Fibroblast of the aortic adventitia (primary cell): Measurements from ENCODE around the gene MCM5. TPM values are rescaled to one million over a fixed set of nuclear protein-coding genes. Genes with fewer than 3 reads are reported as not detected.
"Not testable (repeated sequence)": the region's sequence is repeated elsewhere in the genome, so short reads cannot be mapped to it uniquely, and the experiment has no call there.

Experiments
- DNase-seq: peaks from one replicate; pipeline ENCODE4 v3.0.0-alpha.2; 2010; ENCODE audit warnings: low read depth
- H3K4me3 ChIP-seq: 2 replicates; pipeline ENCODE4 v1.5.1; 2011; ENCODE audit warnings: low read depth, mild to moderate bottlenecking, control low read depth, low read length, moderate library complexity
- total RNA-seq: library from RNA; depleted of rRNA; stranded (reverse); fragments of >200 nt; gene quantifications from 2 replicates; pipeline ENCODE4 v1.2.3, GENCODE V29; 2012; ENCODE audit warnings: low replicate concordance
- TF ChIP-seq, protein P1 (sequence below): IDR thresholded peaks from 2 replicates; pipeline ENCODE4 v1.5.1; 2011; ENCODE audit warnings: mild to moderate bottlenecking, low read length, control low read depth, inconsistent platforms; ENCODE audit not compliant: insufficient read depth

Gene MCM5
- total RNA-seq, 1 donor, result 76.9 TPM

DNA sequence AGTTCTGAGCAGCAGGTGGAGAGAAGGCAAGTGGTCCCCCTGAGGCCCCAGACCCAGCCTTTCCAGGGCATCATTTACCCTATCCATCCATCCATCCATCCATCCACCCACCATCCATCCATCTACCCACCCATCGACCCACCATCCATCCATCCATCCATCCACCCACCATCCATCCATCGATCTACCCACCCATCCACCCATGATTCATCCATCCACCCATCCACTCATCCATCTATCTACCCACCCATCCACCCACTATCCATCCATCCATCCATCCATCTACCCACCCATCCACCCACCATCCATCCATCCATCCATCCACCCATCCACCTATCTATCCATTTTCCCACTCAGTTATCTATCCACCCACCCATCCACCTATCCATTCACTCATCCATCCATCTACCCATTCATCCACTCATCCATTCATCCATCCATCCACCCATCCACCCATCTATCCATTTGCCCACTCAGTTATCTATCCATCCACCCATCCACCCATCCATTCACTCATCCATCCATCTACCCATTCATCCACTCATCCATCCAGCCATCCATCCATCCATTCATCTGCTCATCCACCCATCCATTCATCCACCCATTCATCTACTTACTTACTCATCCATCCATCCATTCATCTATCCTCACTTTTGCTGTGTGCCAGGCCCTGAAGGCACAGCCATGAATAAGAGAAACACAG, 63.4 kb downstream of the MCM5 start:
- TF ChIP-seq, protein P1, sequence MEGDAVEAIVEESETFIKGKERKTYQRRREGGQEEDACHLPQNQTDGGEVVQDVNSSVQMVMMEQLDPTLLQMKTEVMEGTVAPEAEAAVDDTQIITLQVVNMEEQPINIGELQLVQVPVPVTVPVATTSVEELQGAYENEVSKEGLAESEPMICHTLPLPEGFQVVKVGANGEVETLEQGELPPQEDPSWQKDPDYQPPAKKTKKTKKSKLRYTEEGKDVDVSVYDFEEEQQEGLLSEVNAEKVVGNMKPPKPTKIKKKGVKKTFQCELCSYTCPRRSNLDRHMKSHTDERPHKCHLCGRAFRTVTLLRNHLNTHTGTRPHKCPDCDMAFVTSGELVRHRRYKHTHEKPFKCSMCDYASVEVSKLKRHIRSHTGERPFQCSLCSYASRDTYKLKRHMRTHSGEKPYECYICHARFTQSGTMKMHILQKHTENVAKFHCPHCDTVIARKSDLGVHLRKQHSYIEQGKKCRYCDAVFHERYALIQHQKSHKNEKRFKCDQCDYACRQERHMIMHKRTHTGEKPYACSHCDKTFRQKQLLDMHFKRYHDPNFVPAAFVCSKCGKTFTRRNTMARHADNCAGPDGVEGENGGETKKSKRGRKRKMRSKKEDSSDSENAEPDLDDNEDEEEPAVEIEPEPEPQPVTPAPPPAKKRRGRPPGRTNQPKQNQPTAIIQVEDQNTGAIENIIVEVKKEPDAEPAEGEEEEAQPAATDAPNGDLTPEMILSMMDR, result no peak
- H3K4me3 ChIP-seq, result no peak overlapping the region
- DNase-seq, result no peak

DNA sequence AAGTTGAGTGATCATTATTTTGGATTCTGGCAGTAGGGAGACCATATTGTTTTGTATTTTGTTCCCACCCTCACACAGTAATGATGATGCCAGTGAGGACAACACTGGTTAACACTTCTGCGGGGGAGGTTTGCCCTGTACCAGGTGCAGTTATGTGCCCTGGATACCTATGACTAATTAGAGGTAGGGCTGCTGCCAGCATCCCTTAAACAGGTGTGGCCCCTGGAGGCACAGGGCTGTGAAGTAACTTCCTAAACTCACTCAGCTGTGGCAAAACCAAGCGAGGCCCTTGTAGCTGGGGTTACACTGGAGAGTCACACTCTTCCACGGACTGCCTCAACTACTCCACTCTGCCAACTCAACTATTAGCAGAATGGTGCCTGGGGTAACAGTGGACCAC, 64.5 kb downstream of the MCM5 start:
- no peak overlapping the region for H3K4me3 ChIP-seq
- TF ChIP-seq, protein P1, result no peak
- no peak for DNase-seq

DNA sequence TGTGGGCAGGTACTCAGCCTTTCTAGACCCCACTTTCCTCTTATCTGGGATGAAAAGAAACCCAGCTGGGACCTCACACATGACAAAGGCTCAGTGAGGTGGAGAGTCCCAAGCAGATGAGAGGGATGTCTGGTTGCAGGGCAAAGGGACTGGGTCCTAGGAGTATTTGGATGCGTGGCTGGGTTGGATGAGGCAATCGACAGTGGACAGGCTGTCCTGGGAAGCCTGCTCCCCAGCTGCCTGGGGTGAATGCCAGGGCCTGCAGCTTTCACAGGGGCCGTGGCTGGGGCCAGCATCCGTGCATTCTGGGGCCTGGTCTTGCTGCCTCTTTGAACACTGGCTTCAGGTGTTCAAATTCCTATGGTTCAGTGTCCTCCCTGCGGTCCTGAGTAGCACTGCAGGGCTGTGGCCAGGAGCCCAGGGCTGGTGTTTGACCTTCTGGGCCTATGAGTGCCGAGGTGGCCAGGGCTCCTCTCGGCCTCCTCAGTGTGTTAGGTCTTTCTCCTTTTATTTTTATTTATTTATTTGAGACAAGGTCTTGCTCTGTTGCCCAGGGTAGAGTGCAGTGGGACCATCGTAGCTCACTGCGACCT, 65.3 kb downstream of the MCM5 start:
- TF ChIP-seq, protein P1, result no peak
- no peak overlapping the region for H3K4me3 ChIP-seq
- DNase-seq, result no peak

DNA sequence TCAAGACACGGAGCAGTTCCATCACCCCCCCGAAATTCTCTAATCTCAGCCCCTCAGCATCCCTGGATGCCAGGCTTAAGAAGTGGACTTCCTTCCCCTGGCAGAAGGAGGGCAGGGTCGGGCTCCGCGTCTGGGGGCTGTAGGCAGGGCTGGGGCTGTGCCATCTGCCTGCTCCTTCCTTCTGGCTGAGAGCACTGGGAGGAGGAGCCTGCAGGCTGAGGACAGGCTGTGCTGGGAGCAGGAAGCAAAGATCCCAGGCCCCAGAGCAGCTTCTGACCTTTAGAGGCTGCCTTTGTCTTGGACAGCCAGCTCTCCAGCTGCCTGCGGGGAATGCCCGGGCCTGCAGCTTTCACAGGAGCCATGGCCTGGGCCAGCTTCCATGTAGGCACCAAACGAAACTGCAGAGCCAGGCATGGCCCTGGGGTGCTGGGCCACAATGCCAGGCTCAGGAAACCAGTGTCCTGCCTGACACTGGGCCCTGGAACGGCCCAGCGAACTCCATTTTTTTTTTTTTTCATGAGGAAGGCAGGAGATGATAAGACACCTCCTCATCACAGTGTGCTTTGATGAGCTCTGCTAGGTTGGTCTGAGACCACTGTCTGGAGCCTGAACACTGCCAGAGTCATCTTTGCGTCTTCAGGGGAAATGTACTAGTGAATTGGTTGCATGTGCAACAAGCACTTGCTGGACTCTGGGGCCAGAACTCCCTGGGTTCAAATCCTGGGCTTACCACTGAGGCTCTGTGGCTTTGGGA, 67.9 kb downstream of the MCM5 start:
- no peak overlapping the region for H3K4me3 ChIP-seq
- TF ChIP-seq, protein P1, result no peak
- DNase-seq, result peak; percentile 49

DNA sequence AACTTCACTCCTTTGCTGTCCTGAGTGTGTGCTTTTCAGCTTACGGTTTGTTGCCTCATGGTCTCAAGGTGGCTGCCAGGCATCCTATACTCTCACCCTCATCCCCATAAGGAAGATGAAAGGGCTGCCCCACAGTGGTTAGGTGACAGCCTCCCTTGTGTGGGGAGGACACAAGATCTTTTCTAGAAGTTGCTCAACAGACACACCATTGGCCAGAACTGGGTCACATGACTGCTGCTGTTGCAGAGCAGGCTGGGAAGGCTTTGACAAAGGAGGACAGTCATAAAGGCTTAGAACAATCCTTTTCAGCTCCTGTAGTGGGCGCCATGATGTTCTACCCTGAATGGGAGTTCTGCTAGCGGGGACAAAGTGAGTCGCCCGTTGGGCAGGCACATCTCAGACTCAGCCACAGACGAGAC, 71.0 kb downstream of the MCM5 start:
- H3K4me3 ChIP-seq, result no peak overlapping the region
- TF ChIP-seq, protein P1, result no peak
- no peak for DNase-seq

DNA sequence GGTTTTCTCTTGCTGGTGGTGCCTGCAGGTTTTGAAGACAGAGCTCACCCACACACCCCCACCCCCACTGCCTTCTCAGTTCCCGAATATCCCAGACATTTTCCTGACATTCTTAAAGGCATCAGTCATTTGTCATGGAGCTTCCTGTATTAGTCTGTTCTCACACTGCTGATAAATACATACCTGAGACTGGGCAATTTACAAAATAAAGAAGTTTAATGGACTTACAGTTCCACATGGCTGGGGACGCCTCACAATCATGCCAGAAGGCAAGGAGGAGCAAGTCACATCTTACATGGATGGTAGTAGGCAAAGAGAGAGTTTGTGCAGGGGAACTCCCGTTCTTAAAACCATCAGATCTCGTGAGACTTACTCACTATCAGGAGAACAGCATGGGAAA, 71.6 kb downstream of the MCM5 start:
- DNase-seq, H3K4me3 ChIP-seq: not testable (repeated sequence)

DNA sequence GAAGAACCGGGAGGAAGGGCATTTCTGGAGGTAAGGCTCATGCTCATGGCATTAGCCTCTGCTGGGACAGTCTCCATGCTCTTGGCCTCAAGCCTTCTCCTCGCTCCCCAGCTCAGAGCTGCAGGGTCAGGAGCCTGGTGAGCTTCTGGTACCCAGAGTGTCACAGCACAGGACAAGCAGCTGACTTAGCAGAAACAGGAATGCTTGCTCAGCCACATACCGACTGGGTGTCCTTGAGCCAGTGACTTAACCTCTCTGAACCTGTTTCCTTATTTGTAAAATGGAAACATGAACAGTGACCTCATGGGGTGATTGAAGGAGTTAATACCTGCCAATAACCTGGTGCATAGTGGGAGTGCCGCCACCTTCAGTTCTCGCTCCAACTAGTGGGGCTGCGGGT, 72.5 kb downstream of the MCM5 start:
- TF ChIP-seq, protein P1, result no peak
- no peak overlapping the region for H3K4me3 ChIP-seq
- DNase-seq, result no peak
